Testis (tissue), 2 donors: ENCODE measurements around the gene LAPTM4A.

Experiments
- CTCF ChIP-seq, 3 experiments: fragments of 450-650 bp in 2 of 3; fragments of 200-600 bp in 1 of 3; sonication (generic) in 1 of 3; IDR thresholded peaks; one replicate each; pipeline ENCODE4 v1.5.1; 2016 to 2019; ENCODE audit warnings: antibody characterized with exemption in 3 of 3, mild to moderate bottlenecking in 2 of 3, moderate library complexity in 1 of 3
- POLR2A ChIP-seq: fragments of 450-650 bp; IDR thresholded peaks from one replicate; pipeline ENCODE4 v1.6.1; 2017; ENCODE audit warnings: antibody characterized with exemption, mild to moderate bottlenecking, moderate library complexity

DNA sequence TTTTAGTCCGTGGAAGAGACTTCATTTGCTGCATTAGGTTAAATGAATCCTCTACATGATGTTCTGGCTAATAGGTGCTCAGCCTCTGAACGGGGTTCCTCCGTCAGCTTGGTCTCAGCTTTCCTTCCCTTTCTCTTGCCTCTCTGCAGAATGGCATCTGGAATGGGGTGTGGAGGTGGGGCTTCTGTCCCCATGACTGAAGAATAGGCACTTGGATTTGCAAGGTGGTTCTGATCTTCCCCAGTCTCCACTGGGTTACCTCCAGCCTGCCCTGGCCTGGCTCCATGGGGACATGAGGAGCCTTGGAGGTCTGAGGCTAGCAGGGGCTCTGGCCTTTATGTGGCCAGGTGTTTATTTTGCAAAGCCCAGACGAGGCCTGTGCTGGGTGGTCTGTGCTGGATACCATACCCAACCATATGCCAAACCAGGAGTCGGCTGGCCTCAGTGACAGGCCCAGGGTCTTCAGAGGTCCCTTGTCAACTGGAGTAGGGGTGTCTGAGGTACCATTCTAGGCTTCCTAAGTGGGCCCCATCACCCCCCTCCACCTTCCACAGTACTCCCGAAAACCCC, 28.2 kb upstream of the LAPTM4A start:
- no peak for TF ChIP-seq CTCF (IDR thresholded peaks at IDR 0.05)
- no peak for TF ChIP-seq POLR2A
